HS-27A (cell line): ENCODE measurements around the gene ARL16.
"Not testable (repeated sequence)": the region's sequence is repeated elsewhere in the genome, so short reads cannot be mapped to it uniquely, and the experiment has no call there.

Source experiments
- DNase-seq: peaks from one replicate; pipeline ENCODE4 v3.0.0-alpha.2; 2012; ENCODE audit warnings: low read depth, missing footprints

The ARL16 gene

GRCh38 chr17:81695211-81695610, 11.6 kb upstream of the ARL16 start:
- DNase-seq = no peak

GRCh38 chr17:81694810-81695209, 11.2 kb upstream of the ARL16 start:
- no peak for DNase-seq

GRCh38 chr17:81693509-81694210, 10.1 kb upstream of the ARL16 start:
- no peak for DNase-seq

GRCh38 chr17:81691608-81692007, 8.0 kb upstream of the ARL16 start:
- no peak for DNase-seq

- no peak for DNase-seq
Observed at GRCh38 chr17:81691196-81691595, 7.6 kb upstream of the ARL16 start.

GRCh38 chr17:81690549-81690948, 7.0 kb upstream of the ARL16 start:
- no peak for DNase-seq

- DNase-seq = no peak
Observed at GRCh38 chr17:81690066-81690465, 6.5 kb upstream of the ARL16 start.

GRCh38 chr17:81688616-81689015, 5.0 kb upstream of the ARL16 start:
- no peak for DNase-seq

GRCh38 chr17:81687770-81688541, 4.4 kb upstream of the ARL16 start:
- DNase-seq = no peak

- DNase-seq = no peak
Observed at GRCh38 chr17:81686614-81687013, 3.0 kb upstream of the ARL16 start.

GRCh38 chr17:81685108-81685507, 1.5 kb upstream of the ARL16 start:
- DNase-seq = no peak

- no peak for DNase-seq
Observed at GRCh38 chr17:81684442-81684911, 880 bp upstream of the ARL16 start.

- no peak for DNase-seq
Observed at GRCh38 chr17:81683208-81683583, 401 bp downstream of the ARL16 start.

GRCh38 chr17:81682565-81683207, 911 bp downstream of the ARL16 start:
- DNase-seq = no peak

- DNase-seq = no peak
Observed at GRCh38 chr17:81681672-81682071, 1.9 kb downstream of the ARL16 start.

GRCh38 chr17:81680150-81680549, 3.4 kb downstream of the ARL16 start:
- DNase-seq = no peak

GRCh38 chr17:81676906-81677305, 6.7 kb downstream of the ARL16 start:
- no peak for DNase-seq

GRCh38 chr17:81675515-81676221, 7.9 kb downstream of the ARL16 start:
- not testable (repeated sequence) for DNase-seq

GRCh38 chr17:81673561-81674258, 9.9 kb downstream of the ARL16 start:
- DNase-seq = no peak

- DNase-seq = no peak
Observed at GRCh38 chr17:81672954-81673353, 10.6 kb downstream of the ARL16 start.

GRCh38 chr17:81672504-81672903, 11.1 kb downstream of the ARL16 start:
- DNase-seq = no peak

GRCh38 chr17:81667754-81668153, 15.8 kb downstream of the ARL16 start:
- no peak for DNase-seq
